ENCODE measurements around the gene SNRNP70.
"Not testable (repeated sequence)": the region's sequence is repeated elsewhere in the genome, so short reads cannot be mapped to it uniquely, and the experiment has no call there.

The SNRNP70 gene

DNA sequence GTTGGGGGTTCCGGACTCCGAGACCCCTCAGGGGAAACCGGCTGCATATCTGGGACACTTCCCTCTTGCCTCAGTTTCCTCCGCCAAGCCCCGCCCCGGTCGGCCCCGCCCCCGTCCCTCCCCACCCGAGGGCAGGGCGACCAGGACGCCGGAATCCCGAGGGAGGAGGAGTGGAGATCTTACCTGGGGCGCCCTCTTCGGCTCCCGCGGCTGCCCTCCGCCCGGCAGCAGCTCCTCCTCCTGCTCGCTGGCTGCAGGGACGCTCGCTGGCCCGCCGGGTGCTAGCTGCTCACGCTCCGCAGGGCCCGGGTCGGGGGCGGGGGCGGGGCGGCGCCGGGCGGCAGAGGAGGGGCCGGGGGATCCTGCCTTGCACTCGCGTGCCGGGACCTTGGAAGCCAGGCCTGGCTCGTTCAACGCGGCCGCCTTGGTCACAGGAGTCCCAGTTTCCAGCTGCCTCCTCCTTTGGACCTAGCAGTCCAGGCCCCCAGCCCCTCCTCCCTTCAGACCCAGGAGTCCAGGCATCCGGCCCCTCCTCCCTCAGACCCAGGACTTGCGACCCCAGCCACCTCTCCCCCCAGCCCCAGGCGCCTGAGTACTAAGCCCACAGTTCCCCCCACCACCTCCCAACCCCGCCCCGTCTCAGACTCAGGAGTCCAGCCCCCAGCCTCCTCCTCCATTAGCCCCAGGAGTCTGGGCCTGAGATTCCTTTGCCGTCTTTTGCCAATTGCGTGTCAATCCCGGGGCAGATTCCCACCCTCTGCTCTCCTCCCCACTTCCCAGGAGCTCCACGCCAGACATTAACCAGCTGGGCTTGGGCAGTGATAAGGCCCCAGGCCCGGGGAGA is 20.3 kb upstream of the SNRNP70 start, which contains the start of gene NTF4:
Gene NTF4 (minus strand): TSS at position 51 of the 844 bp plus-strand sequence. CDS start 2,821 bp downstream, outside the sequence.
- no peak for DNase-seq (ENCODE audit: low read depth)

DNA sequence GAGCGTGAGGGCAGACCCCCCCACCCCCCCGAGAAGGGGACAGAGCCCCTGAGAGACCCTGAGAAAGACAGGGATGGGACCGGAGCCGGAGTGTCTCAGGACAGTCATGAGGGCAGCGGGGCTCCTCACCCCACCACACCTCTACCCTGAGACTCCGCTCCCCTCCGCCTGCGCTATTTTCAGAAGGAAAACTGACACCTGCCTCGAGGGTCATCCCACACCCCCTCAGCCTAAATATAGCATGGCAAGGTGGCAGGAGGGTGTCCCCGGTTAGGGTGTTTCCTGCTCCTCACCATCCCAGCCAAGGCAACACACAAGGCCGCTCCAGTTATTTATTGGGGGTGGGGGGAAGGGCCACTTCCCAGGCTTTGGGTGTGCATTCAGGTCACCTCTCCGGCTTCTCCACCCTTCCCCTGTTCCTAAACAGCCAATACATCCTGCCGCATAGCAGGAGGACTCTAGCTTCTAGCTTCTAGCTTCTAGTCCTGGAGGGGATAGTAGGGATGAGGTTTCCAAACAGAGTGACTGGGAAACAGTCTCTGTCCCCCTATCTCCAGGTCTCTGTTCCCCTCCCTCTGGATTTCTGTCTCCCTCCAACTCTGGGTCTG is 19.2 kb upstream of the SNRNP70 start:
- DNase-seq (ENCODE audit: low read depth): no peak

- no peak for DNase-seq (ENCODE audit: low read depth)
Observed at GRCh38 chr19:49067554-49067953, 17.7 kb upstream of the SNRNP70 start.

GRCh38 chr19:49069026-49069425 is 16.2 kb upstream of the SNRNP70 start:
- DNase-seq (ENCODE audit: low read depth): no peak

DNA sequence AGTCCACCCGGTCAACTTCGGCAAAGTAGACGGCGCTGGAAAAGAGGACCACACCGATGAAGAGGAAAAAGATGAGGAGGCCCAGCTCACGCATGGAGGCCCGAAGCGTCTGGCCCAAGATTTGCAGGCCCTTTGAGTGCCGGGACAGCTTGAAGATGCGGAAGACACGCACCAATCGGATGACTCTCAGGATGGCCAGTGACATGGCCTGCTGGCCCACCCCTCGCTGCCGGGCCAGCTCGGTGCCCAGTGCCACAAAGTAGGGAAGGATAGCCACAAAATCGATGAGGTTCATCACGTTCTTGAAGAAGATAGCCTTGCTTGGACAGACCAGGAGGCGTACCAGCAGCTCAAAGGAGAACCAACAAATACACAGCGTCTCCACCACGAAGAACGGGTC is 14.8 kb upstream of the SNRNP70 start:
- DNase-seq (ENCODE audit: low read depth): no peak

DNA sequence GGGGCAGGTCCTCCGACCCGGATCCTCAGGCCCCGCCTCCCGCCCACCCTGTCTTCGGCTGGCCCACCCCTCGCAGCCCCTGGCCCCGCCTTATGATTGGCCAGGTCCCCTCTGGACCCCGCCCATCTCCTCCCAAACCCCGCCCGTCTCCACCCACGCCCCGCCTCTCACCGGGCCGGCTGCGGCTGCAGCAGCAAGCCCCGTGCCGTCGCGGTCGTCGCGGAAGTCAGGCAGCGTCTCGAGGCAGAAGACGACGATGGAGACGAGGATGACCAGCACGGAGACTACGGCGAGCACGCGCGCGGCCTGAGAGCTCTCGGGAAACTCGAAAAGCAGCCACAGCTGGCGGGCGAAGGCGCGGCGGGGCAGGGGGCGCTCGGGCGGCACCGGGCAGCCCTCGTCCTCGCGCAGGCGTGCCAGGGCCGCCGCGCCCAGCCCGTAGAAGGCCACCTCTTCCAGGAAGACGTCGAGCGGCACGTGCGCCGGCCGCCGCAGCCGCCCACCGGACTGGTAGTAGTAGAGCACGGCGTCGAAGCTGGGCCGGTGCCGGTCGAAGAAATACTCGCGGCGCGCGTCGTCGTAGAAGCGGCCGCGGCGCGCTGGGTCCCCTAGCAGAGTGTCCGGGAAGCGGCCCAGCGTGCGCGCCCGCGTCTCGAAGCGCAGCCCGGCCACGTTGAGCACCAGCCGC is 13.2 kb upstream of the SNRNP70 start:
- DNase-seq (ENCODE audit: low read depth): no peak

DNA sequence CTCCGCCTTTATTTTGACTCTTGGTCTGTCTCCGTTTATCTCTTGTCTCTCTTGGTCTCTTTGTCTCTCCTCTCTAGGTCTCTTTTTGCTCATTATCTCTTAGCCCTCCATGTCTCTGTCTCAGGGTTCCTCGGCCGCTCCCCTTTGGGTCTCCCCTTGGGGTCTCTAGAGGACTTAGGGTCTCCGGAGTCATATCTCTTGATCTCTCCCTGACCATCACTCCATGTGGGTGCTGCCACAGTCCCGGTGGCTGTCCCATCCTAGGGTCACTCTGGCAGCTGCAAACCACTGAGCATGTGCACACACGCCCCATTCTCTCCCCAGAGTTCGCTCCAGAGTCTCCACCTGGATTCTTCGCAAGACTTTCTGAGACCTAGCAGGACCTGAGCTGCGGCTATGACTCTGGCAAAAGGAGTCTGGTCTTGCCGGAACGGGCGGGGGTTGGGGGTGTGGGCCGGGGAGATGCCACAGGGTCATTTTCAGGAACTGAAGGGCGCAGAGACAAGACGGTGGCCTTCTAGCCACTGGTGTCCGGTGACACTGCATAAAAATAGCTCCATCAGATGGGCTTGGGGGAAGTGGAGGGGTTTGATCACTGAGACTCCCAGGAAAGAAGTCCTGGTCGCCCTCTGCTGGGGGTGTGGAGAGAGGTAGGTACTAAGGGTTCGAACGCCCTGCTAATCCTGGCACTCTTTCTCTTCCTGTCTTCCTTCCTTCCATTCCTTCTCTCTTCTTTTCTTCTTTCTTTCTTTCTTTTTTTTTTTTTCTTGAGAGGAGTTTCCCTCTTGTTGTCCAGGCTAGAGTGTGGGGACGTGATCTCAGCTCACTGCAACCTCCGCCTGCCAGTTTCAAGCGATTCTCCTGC is 11.5 kb upstream of the SNRNP70 start:
- no peak for DNase-seq (ENCODE audit: low read depth)

DNA sequence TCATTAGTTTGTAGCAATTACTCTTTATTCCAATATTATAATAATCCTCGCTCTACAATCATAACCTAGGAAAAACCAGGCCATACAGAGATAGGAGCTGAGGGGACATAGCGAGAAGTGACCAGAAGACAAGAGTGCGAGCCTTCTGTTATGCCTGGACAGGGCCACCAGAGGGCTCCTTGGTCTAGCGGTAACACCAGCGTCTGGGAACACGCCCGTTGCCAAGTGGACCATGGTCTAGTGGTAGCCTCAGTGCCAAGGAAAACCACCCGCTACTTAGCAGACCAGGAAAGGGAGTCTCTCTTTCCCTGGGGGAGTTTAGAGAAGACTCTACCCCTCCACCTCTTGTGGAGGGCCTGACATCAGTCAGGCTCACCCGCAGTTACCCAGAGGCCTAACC is 10.4 kb upstream of the SNRNP70 start:
- DNase-seq (ENCODE audit: low read depth): not testable (repeated sequence)

DNA sequence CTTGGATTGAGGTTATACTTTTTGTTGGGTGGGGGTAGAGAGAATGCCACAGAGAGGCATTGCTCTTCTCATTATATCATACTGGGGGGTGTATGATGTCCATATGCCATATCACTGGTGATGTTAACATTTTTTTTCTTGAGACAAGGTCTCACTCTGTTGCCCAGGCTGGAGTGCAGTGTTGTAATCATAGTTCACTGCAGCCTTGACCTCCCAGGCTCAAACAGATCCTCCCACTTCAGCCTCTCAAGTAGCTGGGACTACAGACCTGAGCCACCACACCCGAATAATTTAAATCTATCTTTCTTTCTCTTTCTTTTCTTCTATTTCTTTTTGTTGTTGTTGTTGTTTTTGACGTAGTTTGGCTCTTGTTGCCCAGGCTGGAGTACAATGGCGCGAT is 4.9 kb upstream of the SNRNP70 start:
- no peak for DNase-seq (ENCODE audit: low read depth)

DNA sequence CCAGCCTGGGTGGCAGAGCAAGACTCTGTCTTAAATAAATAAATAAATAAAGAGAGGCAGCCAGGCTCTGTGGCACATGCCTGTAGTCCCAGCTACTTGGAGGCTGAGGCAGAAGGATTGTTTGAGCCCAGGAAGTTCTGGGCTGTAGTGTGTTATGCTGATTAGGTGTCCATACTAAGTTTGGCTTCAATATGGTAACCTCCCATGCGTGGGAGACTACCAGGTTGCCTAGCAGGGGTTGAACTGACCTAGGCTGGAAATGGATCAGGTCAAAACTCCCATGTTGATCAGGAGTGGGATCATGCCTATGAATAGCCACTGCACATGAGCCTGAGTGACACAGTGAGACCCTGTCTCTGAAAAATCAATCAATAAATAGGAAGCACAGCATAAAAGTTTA is 4.0 kb upstream of the SNRNP70 start:
- DNase-seq (ENCODE audit: low read depth): no peak

DNA sequence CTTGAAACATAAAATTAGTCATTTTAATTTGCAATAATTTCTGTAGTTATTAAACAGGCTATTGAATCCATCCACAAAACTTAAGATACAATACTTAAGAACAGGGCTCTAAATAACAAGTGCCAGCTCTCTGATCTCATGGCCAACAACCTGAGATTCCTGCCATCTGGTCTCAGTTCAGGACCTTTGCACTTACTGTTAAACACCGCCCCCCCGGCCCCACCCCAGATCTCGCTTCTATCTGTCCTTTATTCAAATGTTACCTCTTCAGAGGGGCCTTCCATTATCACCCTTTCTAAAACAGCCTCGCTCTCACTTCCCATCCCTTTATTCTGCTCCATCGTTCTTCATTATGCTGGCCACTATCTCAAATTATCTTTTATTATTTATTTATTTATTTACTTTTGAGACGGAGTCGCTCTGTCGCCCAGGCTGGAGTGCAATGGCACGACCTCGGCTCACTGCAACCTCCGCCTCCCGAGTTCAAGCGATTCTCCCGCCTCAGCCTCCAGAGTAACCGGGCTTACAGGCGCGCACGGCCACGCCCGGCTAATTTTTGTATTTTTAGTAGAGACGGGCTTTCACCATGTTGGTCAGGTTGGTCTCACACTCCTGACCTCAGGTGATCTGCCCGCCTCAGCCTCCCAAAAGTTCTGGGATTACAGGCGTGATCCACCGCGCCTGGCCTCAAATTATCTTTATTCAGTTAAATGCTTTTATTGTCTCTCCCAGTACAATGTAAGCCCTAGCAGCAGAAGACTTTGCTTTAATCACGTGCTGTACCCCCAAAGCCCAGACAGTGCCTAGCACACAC is 838 bp upstream of the SNRNP70 start:
- no peak for DNase-seq (ENCODE audit: low read depth)

GRCh38 chr19:49085868-49086232 is 599 bp downstream of the SNRNP70 start:
- DNase-seq (ENCODE audit: low read depth): no peak

DNA sequence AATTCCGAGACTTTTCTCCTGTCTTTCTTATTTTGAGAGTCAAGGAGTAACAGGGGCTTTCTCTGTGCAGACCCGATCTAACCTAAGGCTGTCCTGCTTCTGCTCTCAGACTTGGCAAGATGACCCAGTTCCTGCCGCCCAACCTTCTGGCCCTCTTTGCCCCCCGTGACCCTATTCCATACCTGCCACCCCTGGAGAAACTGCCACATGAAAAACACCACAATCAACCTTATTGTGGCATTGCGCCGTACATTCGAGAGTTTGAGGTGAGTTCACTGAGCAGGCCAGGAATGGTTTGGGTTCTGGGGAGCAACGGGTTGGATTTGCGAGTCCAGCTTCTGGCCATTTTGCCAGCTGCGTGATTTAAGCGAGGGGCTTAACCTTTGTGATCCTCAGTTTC is 1.0 kb downstream of the SNRNP70 start:
- DNase-seq (ENCODE audit: low read depth): no peak

DNA sequence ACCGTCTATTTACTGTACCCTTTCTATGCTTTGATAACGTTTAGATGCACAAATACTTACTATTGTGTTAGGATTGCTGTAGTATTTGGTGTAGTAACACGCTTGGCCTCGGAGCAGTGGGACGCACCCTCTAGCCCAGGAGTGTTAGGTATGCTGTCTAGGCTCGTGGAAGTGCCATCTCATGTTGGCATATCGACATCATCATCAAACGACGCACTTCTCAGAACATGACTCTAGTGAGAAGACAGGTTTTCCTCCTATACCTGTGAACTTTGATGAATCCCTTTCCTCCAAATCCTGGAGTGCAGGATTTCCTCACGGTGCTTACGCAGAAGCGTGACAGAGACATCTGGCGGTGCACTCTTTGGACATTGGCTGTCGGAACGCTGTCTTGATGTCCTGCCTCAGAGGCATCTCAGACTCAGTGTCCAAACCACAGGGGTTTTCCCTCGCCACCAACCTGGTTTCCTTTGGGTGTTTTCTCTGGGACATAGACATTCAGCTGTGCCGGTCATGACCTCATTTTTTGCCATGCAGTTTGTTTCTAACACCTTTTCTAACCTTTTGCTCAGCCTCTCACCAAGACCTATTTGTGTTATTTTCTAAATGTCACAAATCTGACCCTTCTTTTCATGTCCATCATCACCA is 6.3 kb downstream of the SNRNP70 start:
- DNase-seq (ENCODE audit: low read depth): no peak

DNA sequence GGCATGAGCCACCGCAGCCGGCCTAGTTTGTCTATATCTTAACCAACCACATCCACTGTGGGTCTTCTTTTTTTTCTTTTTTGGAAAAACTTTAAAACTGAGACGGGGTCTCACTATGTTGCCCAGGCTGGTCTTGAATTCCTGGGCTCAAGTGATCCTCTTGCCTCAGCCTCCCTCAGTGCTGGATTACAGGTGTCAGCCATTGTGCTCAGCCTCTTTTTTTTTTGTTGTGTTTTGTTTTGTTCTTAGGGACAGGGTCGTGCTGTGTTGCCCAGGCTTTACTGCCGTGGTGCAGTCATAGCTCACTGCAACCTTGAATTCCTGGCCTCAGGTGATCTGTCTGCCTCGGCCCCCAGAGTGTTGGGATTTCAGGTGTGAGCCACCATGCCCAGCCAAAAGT is 7.4 kb downstream of the SNRNP70 start:
- DNase-seq (ENCODE audit: low read depth): no peak

DNA sequence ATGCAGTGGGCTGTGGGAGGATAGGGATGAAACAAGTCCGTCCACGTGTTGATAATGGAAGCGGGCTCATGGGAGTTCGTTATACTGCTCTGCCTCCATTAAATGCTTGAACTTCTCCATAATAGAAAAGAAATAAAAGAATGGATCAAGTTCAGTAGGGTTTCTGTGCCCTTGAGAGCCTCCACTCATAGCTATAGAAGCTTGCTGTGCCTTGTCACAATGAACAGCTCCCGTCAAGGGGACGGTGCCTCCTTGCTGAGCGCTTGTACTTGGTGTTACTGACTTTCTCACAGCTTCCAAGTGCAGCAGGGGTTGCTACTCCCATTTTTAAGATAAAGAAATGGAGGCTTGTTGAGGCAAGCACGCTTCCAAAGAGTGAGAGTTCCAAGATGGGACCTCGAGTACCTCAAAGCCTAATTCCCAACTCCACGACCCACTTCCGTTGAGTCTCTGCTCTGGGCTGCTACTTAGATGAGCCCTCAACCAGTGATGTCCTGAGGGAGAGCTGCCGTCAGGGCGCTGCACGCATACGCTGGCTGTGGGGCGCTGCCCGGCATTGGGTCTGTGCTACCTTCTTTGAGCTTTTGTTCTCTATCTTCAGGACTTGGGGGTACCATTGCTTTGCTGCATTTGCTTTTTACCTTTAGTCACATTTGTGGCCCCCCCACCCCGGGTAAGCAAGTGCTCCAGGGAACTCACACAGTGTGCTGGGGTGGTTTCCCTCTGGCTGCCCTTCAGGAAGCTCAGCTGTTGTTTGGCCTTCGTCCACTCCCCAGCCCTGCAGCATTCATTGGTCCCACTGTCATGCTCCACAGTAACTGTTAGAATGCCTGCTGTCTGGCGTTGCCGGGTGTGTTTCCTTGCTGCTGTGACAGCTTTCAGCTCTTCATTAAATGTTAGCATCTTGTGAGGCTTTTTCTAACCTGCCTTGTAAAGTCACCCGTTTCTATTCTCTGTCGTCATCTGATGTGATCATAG is 9.5 kb downstream of the SNRNP70 start:
- DNase-seq (ENCODE audit: low read depth): no peak

GRCh38 chr19:49097453-49098288 is 12.4 kb downstream of the SNRNP70 start:
- DNase-seq (ENCODE audit: low read depth): peak; percentile 43

GRCh38 chr19:49098795-49099194 is 13.5 kb downstream of the SNRNP70 start:
- DNase-seq (ENCODE audit: low read depth): no peak

GRCh38 chr19:49101160-49101559 is 15.9 kb downstream of the SNRNP70 start:
- no peak for DNase-seq (ENCODE audit: low read depth)
